ENCODE results near the gene ADCY3. TPM values are rescaled to one million over a fixed set of nuclear protein-coding genes. Genes with fewer than 3 reads are reported as not detected.

The ADCY3 gene
- total and polyA plus RNA-seq, 2 of the 4 experiments (the other 2 are of a cell fraction), result 17.4 to 46.1 TPM

DNA sequence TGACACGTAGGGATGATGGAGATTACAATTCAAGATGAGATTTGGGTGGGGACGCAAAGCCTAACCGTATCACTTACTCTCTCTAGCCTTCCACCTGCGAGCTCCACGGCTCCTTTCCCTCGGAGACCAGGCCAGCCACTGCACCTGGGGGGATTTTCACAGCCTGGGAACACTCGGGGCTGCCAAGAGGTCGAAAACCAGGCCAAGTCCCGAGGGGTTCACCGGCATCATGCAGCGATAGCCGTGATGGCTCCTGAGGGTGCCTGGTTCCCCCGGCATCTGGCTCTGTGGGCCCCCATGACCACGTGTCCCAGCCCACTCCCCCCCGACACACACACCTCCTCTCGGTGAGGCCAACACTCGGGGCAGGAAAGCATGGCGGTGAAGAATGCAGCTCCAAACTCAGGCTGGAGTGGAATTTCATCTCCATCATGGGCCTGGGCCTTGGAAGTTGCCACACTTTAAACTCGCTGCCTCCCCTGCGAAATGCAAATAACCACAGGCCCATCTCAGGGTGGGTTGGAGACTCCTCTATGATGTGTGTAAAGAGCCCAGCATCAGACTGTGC is 32.6 kb downstream of the ADCY3 start:
- peaks cover 18% of the 10 kb centered on the region; the same call in 1 of the 2 replicates for H3K9me1 ChIP-seq (ENCODE audit: insufficient read depth, low read length)
- no peak overlapping the region for H2AK9ac ChIP-seq (replicated peaks; ENCODE audit: low read depth, low read length, poor library complexity)
- no peaks in the 10 kb centered on the region for H3K27me3 ChIP-seq (ENCODE audit: control insufficient read depth, insufficient read depth, low read length)
- peak overlapping the region; percentile 45 for H2BK5ac ChIP-seq (ENCODE audit: low read depth, low read length, poor library complexity, severe bottlenecking)
- DNase-seq, result no peak
- peak overlapping the region; percentile 16 to 87; a peak in 2 of 4 replicates for H4K8ac ChIP-seq (ENCODE audit: low read depth in 2 of 2, low read length in 2 of 2)
- 0 out of 2 replicates have a peak overlapping the region, but pooled peaks have one; percentile 42 for H3K14ac ChIP-seq (replicated peaks; ENCODE audit: low read depth, low read length)
- no peaks in the 10 kb centered on the region for H4K20me1 ChIP-seq (ENCODE audit: insufficient read depth, low read length)
- H2AFZ ChIP-seq (replicated peaks; ENCODE audit: low read length, poor library complexity), result no peak overlapping the region
- no peak for ATAC-seq (ENCODE audit: low read depth)
- H3K9ac ChIP-seq (ENCODE audit: low read depth, low read length), result no peak overlapping the region
- peak overlapping the region; percentile 60; the same call in 1 of the 2 replicates for H3K18ac ChIP-seq (ENCODE audit: low read depth, low read length)
- no peak overlapping the region for H3K4me3 ChIP-seq (ENCODE audit: insufficient read depth, low read depth, low read length)
- 95% methylated on average over 6 of the region's 20 CpGs; no CpG with 5 or more reads in 1 of the 2 experiments for WGBS, 2 experiments (ENCODE audit: extremely low coverage in 2 of 2, insufficient read length in 1 of 2)
- H3K23ac ChIP-seq (ENCODE audit: low read depth, low read length), result 0 out of 2 replicates have a peak overlapping the region, but pooled peaks have one; percentile 42
- H2BK20ac ChIP-seq (ENCODE audit: low read depth, low read length), result peak overlapping the region; percentile 5; the same call in 1 of the 2 replicates
- dilution Hi-C loops (cut with HindIII; ENCODE audit: low sequenced_read_pairs, unreplicated experiment), result no loop called here
- no TSS peak for BruUV-seq (replicated peaks)
- in situ Hi-C loops (cut with MboI; ENCODE audit: low sequenced_read_pairs), result no loop called here
- TF ChIP-seq NFE2L2 (IDR thresholded peaks at IDR 0.05; ENCODE audit: low read depth, low read length), result no peak
- H4K5ac ChIP-seq (ENCODE audit: low read depth, low read length), result peak overlapping the region; percentile 33; the same call in 1 of the 2 replicates
- CTCF ChIA-PET, result no interaction called here
- peak overlapping the region; percentile 74 for H2AK5ac ChIP-seq (ENCODE audit: low read depth, low read length)
- H3K36me3 ChIP-seq (ENCODE audit: control insufficient read depth, insufficient read depth, low read length), result no peaks in the 10 kb centered on the region
- POLR2A ChIA-PET (ENCODE audit: unreplicated experiment), result no interaction called here
- peak overlapping the region; percentile 53; the same call in 1 of the 2 replicates for H2BK120ac ChIP-seq (ENCODE audit: low read depth, low read length)
- no peak overlapping the region for H3K4me2 ChIP-seq (ENCODE audit: low read depth, low read length)
- peak overlapping the region; percentile 60; the same call in 1 of the 3 replicates for H2BK15ac ChIP-seq (ENCODE audit: low read depth, low read length)
- intact Hi-C loops (cut with micrococcal nuclease), result no loop called here
- no peak overlapping the region for H3K27ac ChIP-seq (ENCODE audit: insufficient read depth, low read length)
- peaks cover 3 to 42% of the 10 kb centered on the region in 2 experiments; a peak in 3 of 4 replicates for H3K79me1 ChIP-seq (ENCODE audit: low read depth in 1 of 2, low read length in 2 of 2)
- H3K9me3 ChIP-seq (ENCODE audit: control insufficient read depth, insufficient read depth, low read length), result no peaks in the 10 kb centered on the region; the same call in 1 of the 2 replicates
- H3K4me1 ChIP-seq (ENCODE audit: control insufficient read depth, insufficient read depth, low read length), result peaks cover 24% of the 10 kb centered on the region
- H3K56ac ChIP-seq (ENCODE audit: extremely low read depth, insufficient read depth, low read length), result no peak overlapping the region
- H4K91ac ChIP-seq (ENCODE audit: insufficient read depth, low read depth, low read length), result 0 out of 2 replicates have a peak overlapping the region, but pooled peaks have one; percentile 9
- peak overlapping the region; percentile 60; the same call in 1 of the 2 replicates for H3K4ac ChIP-seq (ENCODE audit: low read depth, low read length)

All from IMR-90 (cell line).